Endothelial cell of umbilical vein (primary cell): ENCODE measurements around the gene FAR1. TPM values are rescaled to one million over a fixed set of nuclear protein-coding genes. Genes with fewer than 3 reads are reported as not detected.

Source experiments
- BruUV-seq: library from RNA; stranded (reverse); fragments of 400-500 nt; replicated peaks from 2 replicates; lab custom pipeline; 2021; lab: Mats Ljungman, UMichigan
- CTCF ChIA-PET: fragments of 300-600, 350-600 bp; sonication (Branson Sonifier 250); formaldehyde crosslinking; loops from one replicate; lab custom pipeline; 2021; ENCODE audit warnings: antibody characterized with exemption, inconsistent platforms; lab: Charles Lee
- POLR2A ChIA-PET: fragments of 300-600, 350-600 bp; sonication (Branson Sonifier 250); formaldehyde crosslinking; loops from one replicate; lab custom pipeline; 2021; ENCODE audit warnings: antibody characterized with exemption, inconsistent platforms; lab: Charles Lee
- DNase-seq: peaks from one replicate; pipeline ENCODE4 v3.0.0-alpha.2; 2011; ENCODE audit warnings: low read depth, low spot score
- FAIRE-seq: peaks from 2 replicates; lab custom pipeline; 2011; peaks lifted over from hg19 to GRCh38; lab: Jason Lieb, UNC
- H2AFZ ChIP-seq: 2 replicates; pipeline ENCODE4 v1.6.0; 2012; ENCODE audit warnings: low read depth, low read length, control low read depth, inconsistent platforms
- H3K27ac ChIP-seq: 2 replicates; pipeline ENCODE4 v1.5.1; 2011; ENCODE audit warnings: low read depth, mild to moderate bottlenecking, control low read depth, low read length, moderate library complexity; ENCODE audit not compliant: insufficient read depth
- H3K27me3 ChIP-seq, 2 experiments: 2 replicates each; pipeline versions ENCODE4 v1.6.0 to v1.6.1; 2011; ENCODE audit warnings: low read length in 2 of 2, mixed read lengths in 1 of 2; ENCODE audit not compliant: control insufficient read depth in 2 of 2, insufficient read depth in 2 of 2
- H3K36me3 ChIP-seq, 2 experiments: 2 replicates in 1 of 2; 3 replicates in 1 of 2; pipeline ENCODE4 v1.5.1; 2011; ENCODE audit warnings: low read length in 2 of 2, mild to moderate bottlenecking in 1 of 2, moderate library complexity in 1 of 2; ENCODE audit not compliant: control insufficient read depth in 2 of 2, insufficient read depth in 2 of 2; ENCODE audit errors: extremely low read depth in 1 of 2
- H3K4me1 ChIP-seq: 3 replicates; pipeline ENCODE4 v1.5.1; 2011; ENCODE audit warnings: mild to moderate bottlenecking, low read length; ENCODE audit not compliant: control insufficient read depth, insufficient read depth; ENCODE audit errors: extremely low read depth
- H3K4me2 ChIP-seq: 2 replicates; pipeline ENCODE4 v1.6.1; 2011; ENCODE audit warnings: low read length, control low read depth, mixed read lengths; ENCODE audit not compliant: insufficient read depth
- H3K4me3 ChIP-seq, 3 experiments: fragments of 200-600 bp in 1 of 3; sonication (generic), shearing (Covaris generic) in 1 of 3; replicated peaks in 1 of 3; 2 replicates each; pipeline ENCODE4 v1.5.1; 2011 to 2016; ENCODE audit warnings: control low read depth in 3 of 3, low read length in 3 of 3, mild to moderate bottlenecking in 2 of 3, inconsistent platforms in 1 of 3, low read depth in 1 of 3, moderate library complexity in 1 of 3; ENCODE audit not compliant: insufficient read depth in 1 of 3
- H3K79me2 ChIP-seq: 2 replicates; pipeline ENCODE4 v1.6.0; 2012; ENCODE audit warnings: low read length, inconsistent platforms; ENCODE audit not compliant: control insufficient read depth, insufficient read depth
- H3K9ac ChIP-seq: replicated peaks from 2 replicates; pipeline ENCODE3; 2011; ENCODE audit warnings: low read length, control low read depth; ENCODE audit not compliant: insufficient read depth; ENCODE audit errors: extremely low read depth
- H3K9me1 ChIP-seq: replicated peaks from 3 replicates; pipeline ENCODE4 v1.6.0; 2011; ENCODE audit warnings: mild to moderate bottlenecking, low read length; ENCODE audit not compliant: control insufficient read depth, insufficient read depth; ENCODE audit errors: extremely low read depth
- H3K9me3 ChIP-seq: replicated peaks from 2 replicates; pipeline ENCODE4 v1.5.1; 2012; ENCODE audit warnings: low read length, inconsistent platforms; ENCODE audit not compliant: control insufficient read depth, insufficient read depth
- H4K20me1 ChIP-seq: replicated peaks from 2 replicates; pipeline ENCODE3; 2011; ENCODE audit warnings: mild to moderate bottlenecking, low read length; ENCODE audit not compliant: control insufficient read depth, insufficient read depth; ENCODE audit errors: extremely low read depth
- CTCF ChIP-seq, 2 donors: IDR thresholded peaks; 1 replicate in 1 of 2; 2 replicates in 1 of 2; pipeline ENCODE4 v1.5.1; 2011; ENCODE audit warnings: low read length in 2 of 2, mild to moderate bottlenecking in 2 of 2, moderate library complexity in 2 of 2, control low read depth in 1 of 2, inconsistent platforms in 1 of 2, low read depth in 1 of 2; ENCODE audit not compliant: insufficient read depth in 1 of 2; ENCODE audit errors: extremely low read depth in 1 of 2
- EZH2 ChIP-seq: IDR thresholded peaks from 2 replicates; pipeline ENCODE4 v1.6.1; 2012; ENCODE audit warnings: borderline replicate concordance, low read depth, mild to moderate bottlenecking, moderate library complexity, low read length, inconsistent platforms; ENCODE audit not compliant: severe bottlenecking
- FOS ChIP-seq: IDR thresholded peaks from 2 replicates; pipeline ENCODE4 v1.6.1; 2011; ENCODE audit warnings: mild to moderate bottlenecking, low read length, moderate library complexity, borderline replicate concordance; ENCODE audit not compliant: insufficient read depth
- GATA2 ChIP-seq: IDR thresholded peaks from 2 replicates; pipeline ENCODE4 v1.7.0; 2011; ENCODE audit warnings: low read depth, mild to moderate bottlenecking, moderate library complexity, mixed read lengths, low read length; ENCODE audit not compliant: insufficient read length, insufficient read depth
- JUN ChIP-seq: IDR thresholded peaks from 2 replicates; pipeline ENCODE4 v1.6.1; 2011; ENCODE audit warnings: borderline replicate concordance, low read depth; ENCODE audit not compliant: insufficient read length, insufficient read depth
- MYC ChIP-seq: IDR thresholded peaks from one replicate; pipeline ENCODE4 v1.6.1; 2011; ENCODE audit warnings: mild to moderate bottlenecking, low read depth, low read length
- POLR2A ChIP-seq: IDR thresholded peaks from 2 replicates; pipeline ENCODE4 v1.6.1; 2012; ENCODE audit warnings: low read depth, mild to moderate bottlenecking, control low read depth, low read length
- POLR2AphosphoS5 ChIP-seq: IDR thresholded peaks from 2 replicates; pipeline ENCODE4 v1.6.1; 2012; ENCODE audit warnings: low read depth, mild to moderate bottlenecking, control low read depth, low read length, moderate library complexity; ENCODE audit not compliant: insufficient read depth
- dilution Hi-C: fragments of 300-500 bp; cut with MboI; formaldehyde crosslinking; loops from one replicate; pipeline ENCODE4 v1.15.0; 2019; ENCODE audit warnings: low sequenced_read_pairs; ENCODE audit not compliant: extremely low pct_ligation_motif_present
- intact Hi-C: fragments of 100-400 bp; cut with micrococcal nuclease; formaldehyde crosslinking; loops from one replicate; pipeline ENCODE4 v1.10.0; 2022
- polyA plus RNA-seq, 4 experiments: library from polyadenylated mRNA; depleted of rRNA in 3 of 4; stranded (reverse) in 3 of 4; unstranded in 1 of 4; fragments of >200 nt; gene quantifications; 2 replicates each; pipeline versions ENCODE4 v1.2.1 to v1.2.3, GENCODE V29; 2011 to 2012; ENCODE audit warnings: missing spikeins in 1 of 4
- total RNA-seq: library from RNA; stranded (reverse); gene quantifications from 2 replicates; pipeline ENCODE4 v1.2.3, GENCODE V29; 2021
- TF ChIP-seq, protein P1 (sequence below): IDR thresholded peaks from 2 replicates; pipeline ENCODE4 v1.6.1; 2011; ENCODE audit not compliant: insufficient read depth, insufficient read length

The FAR1 gene
- total and polyA plus RNA-seq, 2 donors (not counting 3 experiments of a cell fraction or from before 2014, with no cell fraction given), result 29.5 to 76.4 TPM

DNA sequence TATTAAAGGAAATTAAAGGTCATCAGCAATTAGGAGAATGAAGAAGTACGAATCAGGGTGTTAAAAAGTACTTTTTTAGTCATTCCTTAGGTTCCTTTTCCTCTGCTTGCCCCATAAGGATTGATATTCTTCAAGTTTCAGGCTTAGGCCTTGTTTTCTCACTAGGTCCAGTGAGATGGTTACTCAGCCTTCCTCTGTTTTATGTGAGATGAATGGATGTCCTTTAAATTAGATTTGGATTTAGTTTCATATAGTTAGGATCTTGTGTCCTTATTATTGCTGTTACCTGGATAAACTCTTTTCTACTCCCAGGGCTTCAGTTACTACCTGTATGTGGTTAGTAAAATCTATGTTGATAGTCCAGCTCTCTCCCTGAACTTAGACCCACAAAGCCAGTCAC, 29.2 kb downstream of the FAR1 start:
- ChIA-PET CTCF (no interaction called here), POLR2A (no interaction called here)
- dilution Hi-C loops, result no loop called here
- Histone ChIP-seq H3K4me2 (no peak overlapping the region), H3K36me3 (peaks cover 0 to 6% of the 10 kb centered on the region in 2 experiments), H3K27me3 (no peaks in the 10 kb centered on the region), H3K27ac (no peak overlapping the region), H3K9me3 (no peaks in the 10 kb centered on the region), H4K20me1 (no peaks in the 10 kb centered on the region), H3K4me3 (no peak overlapping the region), H3K9me1 (peaks cover 2% of the 10 kb centered on the region), H2AFZ (no peak overlapping the region), H3K4me1 (peaks cover 7% of the 10 kb centered on the region), H3K79me2 (peaks cover 43% of the 10 kb centered on the region), H3K9ac (no peak overlapping the region)
- BruUV-seq, result no TSS peak
- TF ChIP-seq EZH2, result no peak
- no peak for TF ChIP-seq FOS
- TF ChIP-seq JUN, result no peak
- TF ChIP-seq POLR2AphosphoS5, result no peak
- no peak for TF ChIP-seq POLR2A
- no peak for TF ChIP-seq GATA2
- TF ChIP-seq, protein P1, sequence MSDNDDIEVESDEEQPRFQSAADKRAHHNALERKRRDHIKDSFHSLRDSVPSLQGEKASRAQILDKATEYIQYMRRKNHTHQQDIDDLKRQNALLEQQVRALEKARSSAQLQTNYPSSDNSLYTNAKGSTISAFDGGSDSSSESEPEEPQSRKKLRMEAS, result no peak
- TF ChIP-seq CTCF (IDR thresholded peaks at IDR 0.05; ENCODE audit: extremely low read depth in 1 of 2, insufficient read depth in 1 of 2, low read depth in 1 of 2, low read length in 2 of 2), result no peak
- TF ChIP-seq MYC, result no peak
- DNase-seq, result no peak
- intact Hi-C loops, result no loop called here
- no peak for FAIRE-seq
